GM21447 (cell line): ENCODE measurements around the gene KTI12.
"Not testable (repeated sequence)": the region's sequence is repeated elsewhere in the genome, so short reads cannot be mapped to it uniquely, and the experiment has no call there.

Experiments used
- ATAC-seq: cut with Tn5 transposase; IDR thresholded peaks from one replicate; pipeline ENCODE4 v1.9.1; 2021; ENCODE audit not compliant: unreplicated experiment

KTI12 gene, protein sequence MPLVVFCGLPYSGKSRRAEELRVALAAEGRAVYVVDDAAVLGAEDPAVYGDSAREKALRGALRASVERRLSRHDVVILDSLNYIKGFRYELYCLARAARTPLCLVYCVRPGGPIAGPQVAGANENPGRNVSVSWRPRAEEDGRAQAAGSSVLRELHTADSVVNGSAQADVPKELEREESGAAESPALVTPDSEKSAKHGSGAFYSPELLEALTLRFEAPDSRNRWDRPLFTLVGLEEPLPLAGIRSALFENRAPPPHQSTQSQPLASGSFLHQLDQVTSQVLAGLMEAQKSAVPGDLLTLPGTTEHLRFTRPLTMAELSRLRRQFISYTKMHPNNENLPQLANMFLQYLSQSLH

DNA sequence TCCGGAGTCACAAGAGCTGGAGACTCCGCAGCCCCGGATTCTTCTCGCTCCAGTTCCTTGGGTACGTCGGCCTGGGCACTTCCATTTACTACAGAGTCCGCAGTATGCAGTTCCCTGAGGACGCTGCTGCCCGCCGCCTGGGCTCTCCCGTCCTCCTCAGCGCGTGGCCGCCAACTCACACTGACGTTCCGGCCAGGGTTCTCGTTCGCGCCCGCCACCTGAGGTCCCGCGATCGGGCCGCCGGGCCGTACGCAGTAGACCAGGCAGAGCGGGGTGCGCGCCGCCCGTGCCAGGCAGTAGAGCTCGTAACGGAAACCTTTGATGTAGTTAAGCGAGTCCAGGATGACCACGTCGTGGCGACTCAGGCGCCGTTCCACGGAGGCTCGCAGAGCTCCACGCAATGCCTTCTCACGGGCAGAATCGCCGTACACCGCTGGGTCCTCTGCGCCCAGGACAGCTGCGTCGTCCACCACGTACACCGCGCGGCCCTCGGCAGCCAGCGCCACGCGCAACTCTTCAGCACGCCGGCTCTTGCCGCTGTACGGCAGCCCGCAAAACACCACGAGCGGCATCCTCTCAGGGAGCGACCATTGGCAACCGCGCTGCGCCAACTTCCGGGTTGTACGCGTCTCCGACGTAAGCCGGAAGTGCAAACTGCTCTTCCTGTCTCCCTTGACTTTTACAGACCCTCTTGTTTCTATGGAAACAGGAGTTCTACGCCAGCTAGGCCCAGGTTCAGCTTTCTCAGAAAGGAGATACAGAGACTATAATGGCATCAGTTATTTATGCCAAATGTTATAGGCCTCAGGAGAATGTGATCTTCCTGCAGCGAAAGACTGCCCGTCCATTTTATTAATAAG is at the start of gene KTI12:
Gene KTI12 (minus strand): TSS at position 621 of the 860 bp plus-strand sequence. CDS start 49 bp downstream, at position 572.
- peak; percentile 83 for ATAC-seq

DNA sequence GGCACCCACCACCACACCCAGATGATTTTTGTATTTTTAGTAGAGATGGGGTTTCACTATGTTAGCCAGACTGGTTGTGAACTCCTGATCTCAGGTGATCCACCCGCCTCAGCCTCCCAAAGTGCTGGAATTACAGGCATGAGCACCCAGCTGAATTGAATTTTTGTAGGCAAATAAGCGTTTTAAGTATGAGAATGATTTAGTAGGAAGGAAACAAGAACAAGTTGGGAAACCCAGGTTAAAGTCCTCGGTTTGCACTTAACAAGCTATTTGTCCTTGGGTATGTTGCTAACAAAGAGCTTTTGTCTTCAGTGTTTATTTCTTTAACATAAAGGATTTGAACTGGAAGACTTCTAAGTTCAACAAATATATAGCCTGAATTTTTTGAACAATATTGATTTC is 46.4 kb upstream of the KTI12 start:
- no peak for ATAC-seq

DNA sequence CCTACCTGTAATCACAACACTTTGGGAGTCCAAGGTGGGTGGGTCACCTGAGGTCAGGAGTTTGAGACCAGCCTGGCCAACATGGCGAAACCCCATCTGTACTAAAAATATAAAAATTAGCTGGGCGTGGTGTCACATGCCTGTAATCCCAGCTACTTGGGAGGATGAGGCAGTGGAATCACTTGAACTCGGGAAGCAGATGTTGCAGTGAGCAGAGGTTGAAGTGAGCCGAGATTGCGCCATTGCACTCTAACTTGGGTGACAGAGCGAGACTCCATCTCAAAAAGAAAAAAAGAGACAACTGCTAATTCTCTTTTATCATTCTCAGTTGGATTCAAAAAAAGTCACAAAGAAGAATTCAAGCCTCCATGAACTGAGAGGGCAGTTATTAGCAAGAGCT is 43.7 kb upstream of the KTI12 start:
- ATAC-seq, result not testable (repeated sequence)

DNA sequence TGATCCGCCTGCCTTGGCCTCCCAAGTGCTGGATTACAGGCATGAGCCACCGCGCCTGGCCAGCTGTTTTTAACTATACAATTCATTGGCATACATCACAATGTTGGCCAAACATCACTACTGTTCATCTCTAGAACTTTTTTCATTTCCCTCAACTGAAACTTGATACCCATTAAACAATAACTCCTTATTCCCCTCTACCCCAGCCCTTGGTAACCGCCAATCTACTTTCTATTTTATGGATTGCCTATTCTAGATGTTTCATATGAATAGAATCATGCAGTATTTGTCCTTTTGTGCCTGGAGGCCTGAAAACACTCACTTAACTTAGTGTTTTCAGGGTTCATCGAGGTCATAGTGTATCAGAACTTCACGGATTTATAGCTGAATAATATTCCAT is 38.7 kb upstream of the KTI12 start:
- no peak for ATAC-seq

DNA sequence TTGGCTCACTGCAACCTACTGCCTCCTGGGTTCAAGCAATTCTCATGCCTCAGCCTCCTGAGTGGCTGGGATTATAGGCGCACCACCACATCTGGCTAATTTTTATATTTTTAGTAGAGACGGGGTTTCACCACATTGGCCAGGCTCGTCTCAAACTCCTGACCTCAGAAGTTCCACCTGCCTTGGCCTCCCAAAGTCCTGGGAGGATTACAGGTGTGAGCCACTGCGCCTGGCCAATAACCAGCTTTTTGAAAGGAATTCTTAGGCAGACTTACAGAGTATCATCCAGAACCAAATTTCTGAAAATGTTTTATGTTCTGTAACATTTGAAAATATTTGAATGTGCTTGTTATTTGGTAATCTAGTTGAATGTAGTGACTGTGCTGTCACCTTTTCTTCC is 37.1 kb upstream of the KTI12 start:
- ATAC-seq, result no peak

DNA sequence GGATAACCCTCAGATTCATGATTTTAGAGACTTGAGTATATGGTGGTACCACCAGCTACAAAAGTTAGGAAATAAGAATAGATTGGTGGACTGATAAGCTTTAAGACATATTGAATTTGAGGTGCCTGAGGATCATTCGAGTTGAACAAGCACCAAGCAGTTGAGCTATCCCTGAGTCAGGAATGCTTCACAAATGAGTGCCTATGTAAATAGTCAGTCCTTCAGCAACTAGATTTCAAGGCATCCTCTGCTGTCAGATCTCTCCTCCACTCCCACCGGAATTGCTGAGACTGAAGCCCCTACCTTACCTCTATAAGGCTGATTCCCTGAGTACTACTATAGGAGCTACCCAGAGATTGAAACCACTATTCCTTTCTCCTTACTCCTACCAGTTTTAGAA is 29.6 kb upstream of the KTI12 start:
- ATAC-seq, result no peak

DNA sequence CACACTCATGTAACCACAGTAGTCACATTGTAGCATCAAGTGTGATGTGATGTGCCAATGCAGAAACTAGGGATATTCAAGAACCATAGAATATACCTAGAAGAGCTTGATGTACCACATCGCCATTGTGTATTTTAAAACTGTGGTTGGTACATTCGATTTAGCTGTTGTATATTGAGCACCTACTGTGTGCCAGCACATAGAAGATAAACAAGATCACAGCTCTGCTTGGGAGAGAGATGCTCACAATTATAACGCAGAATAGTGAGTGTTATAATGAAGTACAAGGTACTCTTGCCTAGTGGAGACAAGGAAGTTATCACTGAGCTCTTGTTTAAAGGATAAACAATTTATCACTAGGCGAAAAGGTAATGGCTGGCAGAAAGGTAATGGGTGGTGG is 27.2 kb upstream of the KTI12 start:
- no peak for ATAC-seq

DNA sequence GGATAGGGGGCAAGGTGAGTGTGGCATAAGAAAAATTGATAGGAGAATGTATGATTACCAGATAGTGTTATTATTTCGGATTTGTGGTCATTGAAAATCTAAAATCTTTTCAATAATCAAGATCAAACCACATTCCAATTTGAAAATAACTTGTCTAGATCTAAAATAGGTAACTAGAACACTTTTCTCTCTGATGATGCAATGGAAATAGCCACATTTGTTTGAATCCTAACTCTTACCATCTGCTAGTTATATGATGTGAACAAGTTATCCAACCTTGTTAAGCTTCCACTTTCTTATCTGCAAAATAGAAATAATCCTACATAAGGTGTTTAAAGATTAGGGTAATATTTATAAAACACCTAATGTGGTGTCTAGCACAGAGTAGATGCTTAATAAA is 26.3 kb upstream of the KTI12 start:
- ATAC-seq, result no peak

DNA sequence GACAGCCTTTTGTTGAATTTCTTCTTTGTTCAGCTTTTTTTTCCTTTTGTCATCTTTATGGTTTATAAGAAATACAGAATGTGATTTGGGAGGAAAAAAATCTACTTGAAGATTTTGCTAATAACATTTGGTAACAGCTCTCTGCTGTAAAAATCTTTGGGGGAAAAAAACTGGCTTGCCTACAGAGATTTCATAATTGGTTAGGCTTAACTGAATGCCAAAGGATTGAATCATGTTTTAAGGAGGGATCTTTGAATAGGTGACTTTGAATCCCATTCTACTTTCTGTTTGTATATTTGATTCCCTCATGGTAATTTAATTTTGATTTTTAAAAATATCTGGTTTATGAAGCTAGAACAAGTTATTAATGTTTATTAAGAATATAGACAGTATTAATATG is 25.7 kb upstream of the KTI12 start:
- no peak for ATAC-seq

DNA sequence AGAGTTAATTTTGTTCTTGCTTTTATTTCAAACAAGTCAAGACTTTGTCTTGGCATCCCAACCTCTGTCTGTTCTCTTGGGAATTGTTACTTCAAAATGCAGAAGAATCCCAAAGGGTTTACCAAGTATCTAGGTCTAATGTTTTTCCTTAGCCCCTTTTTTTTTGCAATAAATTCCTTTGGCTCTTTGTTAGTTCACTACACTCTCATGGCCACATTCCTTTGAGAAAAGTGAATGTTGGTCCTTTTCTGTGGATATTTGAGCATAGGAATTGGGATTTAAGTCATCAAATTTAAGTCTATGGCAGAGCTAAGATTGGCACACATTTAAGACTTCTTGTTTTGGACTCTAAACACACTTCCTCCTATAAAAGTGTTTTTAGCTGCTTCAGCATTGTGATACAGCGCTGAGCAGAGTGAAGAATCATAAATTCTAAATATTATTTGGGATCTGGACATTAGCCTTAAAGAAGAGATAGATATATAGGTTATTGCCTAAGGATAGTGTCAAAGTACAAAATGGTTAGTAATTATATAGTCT is 24.3 kb upstream of the KTI12 start:
- no peak for ATAC-seq

DNA sequence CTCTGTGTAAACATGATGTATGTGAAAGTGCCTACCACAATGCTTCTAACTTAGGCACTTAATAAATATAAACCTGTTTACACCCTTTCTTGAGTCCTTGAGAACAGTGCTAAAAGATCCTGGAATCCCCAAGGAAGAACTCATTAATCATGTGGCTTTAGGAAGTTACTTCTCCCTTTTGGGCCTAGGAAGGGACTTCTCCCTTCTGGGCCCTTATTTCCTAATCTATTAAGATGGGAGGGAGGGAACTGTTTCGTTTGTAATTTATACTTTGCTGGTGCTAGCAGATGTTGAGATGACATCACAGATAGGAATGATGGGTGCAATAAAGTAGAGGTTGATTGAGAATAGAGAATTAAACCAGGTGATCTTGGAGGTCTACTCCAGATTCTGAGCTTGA is 23.6 kb upstream of the KTI12 start:
- no peak for ATAC-seq

DNA sequence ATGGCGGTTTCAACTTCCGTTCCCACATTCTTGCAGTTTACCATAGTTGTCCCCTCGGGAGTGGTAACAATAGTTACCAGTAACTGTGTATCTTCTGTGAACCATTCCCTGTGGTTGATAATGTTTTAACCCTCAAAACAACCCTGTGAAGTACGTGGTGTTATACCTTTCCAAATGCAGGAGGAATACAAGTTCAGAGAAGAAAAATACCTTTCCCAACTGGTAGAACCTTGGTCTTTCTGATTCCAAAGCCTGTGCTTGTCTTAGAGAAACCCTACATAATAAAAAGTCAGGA is 23.3 kb upstream of the KTI12 start:
- ATAC-seq, result peak; percentile 46

DNA sequence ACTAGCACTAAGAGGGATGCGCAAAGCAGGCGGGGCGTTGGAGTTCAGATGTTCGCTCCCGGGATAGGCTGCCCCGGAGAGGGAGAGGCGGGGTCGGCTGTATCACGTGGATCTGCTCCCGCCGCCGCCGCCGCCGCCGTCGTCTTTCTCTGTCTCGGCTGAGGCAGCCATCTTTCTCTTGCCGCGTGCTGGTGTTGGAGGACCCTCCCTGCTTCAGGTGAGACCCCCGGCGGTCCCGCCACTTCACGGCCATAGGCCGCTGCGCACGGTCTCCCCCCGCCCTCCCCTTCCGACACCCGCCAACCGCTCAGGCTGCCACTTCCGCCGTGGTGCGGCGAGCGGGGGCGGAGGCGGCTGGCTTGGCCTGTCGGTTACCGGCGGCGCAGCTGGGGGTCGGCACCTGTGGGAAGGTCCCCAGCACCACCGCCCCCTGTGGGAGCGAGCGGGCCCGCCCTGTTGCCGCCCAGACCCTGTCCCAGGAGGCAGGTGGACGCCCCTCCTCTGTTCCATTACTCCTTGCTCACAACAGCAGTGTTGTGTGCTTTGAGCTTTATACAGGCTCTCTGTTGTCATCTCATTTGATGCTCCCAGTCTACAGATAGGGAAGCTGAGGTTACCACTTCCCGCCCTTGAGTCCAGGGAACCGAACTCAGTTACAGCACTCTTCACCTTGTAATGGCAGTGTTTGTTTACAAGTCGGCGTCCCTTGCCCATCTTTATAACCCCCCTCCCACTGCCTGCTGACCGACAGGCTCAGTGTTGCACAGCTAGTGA is 22.7 kb upstream of the KTI12 start, which contains the start of gene BTF3L4:
Gene BTF3L4 (plus strand): TSS at position 133 of the 774 bp plus-strand sequence. CDS start 3,553 bp downstream, outside the sequence.
- peak; percentile 78 for ATAC-seq

DNA sequence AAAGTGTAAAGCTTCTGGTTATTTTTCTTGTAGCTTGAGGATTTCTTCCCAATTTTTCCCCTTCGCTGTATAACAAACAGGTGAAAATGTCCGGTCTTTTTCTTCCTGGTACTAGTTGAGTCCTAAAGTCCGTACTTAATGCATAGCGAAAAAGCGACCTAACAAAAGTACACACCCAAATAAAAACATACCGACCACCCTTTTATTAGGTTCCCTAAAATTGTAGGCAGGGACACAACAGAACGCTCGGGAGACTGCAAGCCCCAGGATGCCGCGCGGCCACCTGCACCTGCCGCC is 22.2 kb upstream of the KTI12 start:
- no peak for ATAC-seq

DNA sequence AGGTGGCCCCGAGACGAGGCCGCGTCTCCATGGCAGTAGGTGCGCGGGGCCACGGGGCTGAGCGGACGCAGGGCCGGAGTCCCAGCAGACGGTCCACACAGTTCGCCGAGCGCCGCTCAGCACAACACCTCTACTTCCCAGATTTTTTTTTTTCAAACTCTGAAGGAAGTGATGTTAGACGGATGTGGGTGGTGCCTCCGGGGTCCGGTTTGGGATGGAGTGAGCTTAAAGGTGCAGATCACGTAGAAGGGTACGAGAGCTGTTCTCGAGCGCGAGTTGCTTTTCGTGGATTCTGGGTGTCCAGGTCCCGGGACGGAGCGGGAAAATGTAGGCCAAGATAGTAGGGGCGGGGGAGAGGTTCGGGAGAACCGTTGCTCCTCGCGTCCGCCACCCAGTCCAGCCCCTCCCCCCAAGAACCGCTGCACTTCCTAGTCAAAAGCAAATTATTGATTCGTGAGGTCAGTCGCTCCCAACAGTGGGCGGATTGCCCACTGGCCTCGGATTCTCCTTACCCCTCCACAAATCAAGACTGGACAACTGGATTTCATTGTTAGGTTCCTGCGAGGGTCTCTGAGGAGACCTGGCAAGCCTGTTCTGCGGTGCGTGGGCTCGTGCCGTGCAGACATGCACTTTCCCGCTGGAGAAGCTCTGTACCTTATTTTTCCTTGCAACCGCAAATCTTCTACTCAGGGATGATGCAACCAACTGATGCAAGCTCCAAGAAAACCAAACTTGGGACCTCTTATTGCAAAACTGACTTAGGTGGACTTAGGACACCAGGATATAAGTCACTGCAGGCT is 21.7 kb upstream of the KTI12 start, which contains the start of gene TXNDC12:
Gene TXNDC12 (minus strand): TSS at position 126 of the 800 bp plus-strand sequence. CDS start 95 bp downstream, at position 31.
- ATAC-seq, result peak; percentile 59

DNA sequence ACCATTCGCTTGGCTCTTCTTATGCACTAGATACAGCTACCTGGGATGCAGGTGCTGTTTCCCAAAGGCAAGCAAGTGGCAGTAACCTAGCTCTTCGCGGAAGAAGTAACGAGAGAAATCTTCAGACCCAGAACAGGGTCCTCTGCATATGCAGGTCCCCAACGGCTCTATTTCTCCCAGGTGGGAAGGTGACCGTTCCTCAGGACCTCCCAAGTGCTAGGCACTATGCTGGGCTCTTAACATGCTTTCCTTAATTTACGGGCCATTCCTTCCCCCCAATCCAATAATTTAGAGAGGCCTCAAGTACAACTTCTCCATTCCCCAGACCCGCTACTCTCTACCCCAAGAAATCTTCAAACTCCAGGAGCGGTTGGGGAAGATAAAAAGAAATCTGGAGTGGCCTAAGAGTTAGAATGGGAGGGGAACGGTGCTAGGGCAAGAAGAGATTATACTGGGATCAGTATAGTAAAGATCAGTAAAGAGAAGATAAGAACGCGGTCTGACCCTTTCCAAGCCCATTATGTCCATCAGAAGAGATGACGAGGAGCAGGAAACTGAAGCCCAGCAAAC is 21.0 kb upstream of the KTI12 start:
- ATAC-seq, result no peak

DNA sequence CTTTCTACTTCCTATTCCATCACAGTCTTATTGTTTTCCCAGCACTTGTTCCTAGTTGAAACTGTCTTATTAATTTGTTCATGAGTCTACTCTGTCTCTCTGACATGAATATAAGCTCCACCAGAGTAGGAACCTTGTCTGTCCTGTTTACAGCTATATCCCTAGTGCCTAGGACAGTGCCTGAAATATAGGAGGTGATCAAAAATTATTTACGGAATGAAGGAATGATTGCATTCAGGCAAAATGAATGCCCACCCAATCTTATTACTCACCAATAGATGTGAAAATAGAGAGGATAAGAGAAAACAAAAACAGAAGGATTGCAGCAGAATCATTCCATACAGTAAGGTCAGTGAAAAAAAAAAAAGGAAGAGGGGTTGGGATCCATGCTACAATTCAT is 20.3 kb upstream of the KTI12 start:
- ATAC-seq, result no peak

DNA sequence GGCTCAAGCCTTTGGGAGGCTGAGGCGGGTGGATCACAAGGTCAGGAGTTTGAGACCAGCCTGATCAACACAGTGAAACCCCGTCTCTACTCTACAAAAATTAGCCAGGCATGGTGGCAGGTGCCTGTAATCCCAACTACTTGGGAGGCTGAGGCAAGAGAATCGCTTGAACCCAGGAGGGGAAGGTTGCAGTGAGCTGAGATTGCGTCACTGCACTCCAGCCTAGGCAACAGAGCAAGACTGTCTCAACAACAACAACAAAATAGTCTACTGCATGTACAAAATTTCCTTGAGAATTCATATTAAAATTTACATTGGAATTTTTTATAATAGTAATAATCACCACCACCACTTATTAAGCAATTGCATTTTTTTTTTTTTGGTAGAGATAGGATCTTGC is 15.7 kb upstream of the KTI12 start:
- not testable (repeated sequence) for ATAC-seq

DNA sequence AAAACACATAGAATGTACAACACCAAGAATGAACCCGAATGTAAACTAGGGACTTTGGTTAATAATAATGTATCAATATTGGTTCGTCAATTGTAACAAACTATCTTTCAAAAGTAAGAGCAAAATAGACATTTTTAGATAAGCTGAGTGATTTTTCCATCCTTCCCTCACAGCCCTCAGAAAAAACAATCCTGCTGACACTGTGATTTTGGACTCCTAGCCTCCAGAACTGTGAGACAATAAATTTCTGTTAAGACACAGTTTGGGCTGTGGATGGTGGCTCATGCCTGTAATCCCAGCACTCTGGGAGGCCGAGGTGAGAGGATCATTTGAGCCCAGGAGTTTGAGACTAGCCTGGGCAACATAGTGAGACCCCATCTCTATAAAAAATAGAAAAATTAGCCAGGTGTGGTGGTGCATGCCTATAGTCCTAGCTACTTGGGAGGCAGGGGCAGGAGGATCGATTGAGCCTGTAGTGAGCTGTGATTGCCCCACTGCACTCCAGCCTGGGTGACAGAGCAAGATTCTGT is 12.1 kb upstream of the KTI12 start:
- ATAC-seq, result not testable (repeated sequence)

DNA sequence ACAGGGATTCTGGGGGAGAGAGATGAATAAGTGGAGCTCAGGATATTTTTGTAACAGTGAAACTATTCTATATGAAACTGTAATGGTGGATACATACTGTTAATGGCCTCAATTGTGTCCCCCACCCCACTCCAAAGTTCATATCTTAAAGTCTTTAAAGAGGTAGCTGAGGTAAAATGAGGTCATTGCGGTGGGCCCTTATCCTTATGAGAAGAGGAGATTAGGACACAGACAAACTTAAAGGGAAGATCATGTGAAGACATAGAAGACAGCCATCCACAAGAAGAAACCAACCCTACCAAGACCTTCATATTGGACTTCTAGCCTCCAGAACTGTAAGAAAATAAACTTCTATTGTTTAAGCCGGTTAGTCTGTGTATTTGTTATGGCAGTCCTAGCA is 11.6 kb upstream of the KTI12 start:
- no peak for ATAC-seq
